GM19025 (cell line): Measurements from ENCODE around the gene METTL3.
"Not testable (repeated sequence)": the region's sequence is repeated elsewhere in the genome, so short reads cannot be mapped to it uniquely, and the experiment has no call there.

ENCODE experiments used
- ATAC-seq: cut with Tn5 transposase; IDR thresholded peaks from one replicate; pipeline ENCODE4 v1.9.1; 2021; ENCODE audit warnings: mild to moderate bottlenecking, low read depth, moderate library complexity; ENCODE audit not compliant: unreplicated experiment

METTL3 gene

DNA sequence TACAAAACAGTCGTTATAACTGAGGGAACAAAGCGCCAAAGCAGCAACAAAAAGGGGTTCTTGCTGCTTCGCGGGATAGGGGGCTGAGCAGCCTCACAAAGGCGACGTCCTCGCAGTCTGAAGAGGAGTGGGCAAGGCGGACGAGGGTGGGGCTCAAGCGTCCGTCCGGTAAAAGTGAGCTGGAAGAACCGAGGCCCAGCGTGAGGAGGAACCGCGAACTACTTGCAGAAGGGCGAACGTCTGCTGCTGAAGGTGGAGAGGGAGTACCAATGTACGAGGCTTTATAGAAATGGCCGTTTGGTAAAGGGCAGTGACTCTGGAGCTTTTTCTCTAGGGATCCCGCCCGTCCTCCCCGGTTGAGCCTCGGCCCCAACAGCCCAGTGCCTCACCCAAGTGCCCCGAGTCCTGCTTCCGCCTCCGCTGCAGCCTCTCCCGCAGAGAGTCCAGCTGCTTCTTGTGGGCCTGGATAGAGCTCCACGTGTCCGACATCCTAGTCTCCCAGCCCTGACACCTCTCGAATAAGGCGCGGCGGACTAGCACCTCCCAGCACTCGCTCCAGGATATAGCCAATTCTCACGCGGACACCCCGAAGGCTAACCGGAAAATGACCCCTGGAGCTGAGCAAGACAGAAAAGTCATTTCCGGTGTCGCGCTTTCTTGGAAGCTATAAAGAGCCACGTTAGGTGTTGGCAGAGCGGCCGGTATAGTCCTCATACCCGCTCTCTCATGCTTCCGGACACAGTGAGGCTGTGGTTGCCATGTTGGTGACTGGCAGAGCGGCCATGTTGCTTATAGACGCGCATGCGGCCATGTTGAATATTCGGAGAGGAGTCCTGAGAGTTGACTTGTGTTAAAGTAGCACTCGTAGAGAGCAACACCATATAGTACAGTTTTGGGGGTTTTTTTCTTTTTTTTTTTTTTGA, at the start of gene METTL3:
Gene METTL3 (minus strand): TSS at position 606 of the 923 bp plus-strand sequence. CDS start 117 bp downstream, at position 489.
- ATAC-seq, result peak; percentile 95

DNA sequence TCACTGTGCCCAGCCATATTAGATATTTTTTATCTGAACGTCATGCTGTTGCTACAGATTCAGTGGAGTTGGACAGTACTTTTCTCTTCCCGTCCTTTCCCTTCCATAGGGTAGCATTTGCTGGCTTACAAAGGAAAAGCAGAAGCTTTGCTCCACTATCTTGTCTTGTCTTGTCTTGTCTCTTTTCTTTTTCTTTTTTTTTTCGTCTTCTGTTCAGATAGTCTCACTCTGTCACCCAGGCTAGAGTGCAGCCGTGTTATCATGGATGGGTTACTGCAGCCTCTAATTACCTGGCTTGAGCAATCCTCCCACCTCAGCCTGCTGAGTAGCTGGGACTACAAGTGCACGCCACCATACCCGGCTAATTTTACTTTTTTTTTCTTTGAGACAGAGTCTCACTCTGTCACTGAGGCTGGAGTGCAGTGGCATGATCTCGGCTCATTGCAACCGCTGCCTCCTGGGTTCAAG, 47.6 kb upstream of the METTL3 start:
- no peak for ATAC-seq

DNA sequence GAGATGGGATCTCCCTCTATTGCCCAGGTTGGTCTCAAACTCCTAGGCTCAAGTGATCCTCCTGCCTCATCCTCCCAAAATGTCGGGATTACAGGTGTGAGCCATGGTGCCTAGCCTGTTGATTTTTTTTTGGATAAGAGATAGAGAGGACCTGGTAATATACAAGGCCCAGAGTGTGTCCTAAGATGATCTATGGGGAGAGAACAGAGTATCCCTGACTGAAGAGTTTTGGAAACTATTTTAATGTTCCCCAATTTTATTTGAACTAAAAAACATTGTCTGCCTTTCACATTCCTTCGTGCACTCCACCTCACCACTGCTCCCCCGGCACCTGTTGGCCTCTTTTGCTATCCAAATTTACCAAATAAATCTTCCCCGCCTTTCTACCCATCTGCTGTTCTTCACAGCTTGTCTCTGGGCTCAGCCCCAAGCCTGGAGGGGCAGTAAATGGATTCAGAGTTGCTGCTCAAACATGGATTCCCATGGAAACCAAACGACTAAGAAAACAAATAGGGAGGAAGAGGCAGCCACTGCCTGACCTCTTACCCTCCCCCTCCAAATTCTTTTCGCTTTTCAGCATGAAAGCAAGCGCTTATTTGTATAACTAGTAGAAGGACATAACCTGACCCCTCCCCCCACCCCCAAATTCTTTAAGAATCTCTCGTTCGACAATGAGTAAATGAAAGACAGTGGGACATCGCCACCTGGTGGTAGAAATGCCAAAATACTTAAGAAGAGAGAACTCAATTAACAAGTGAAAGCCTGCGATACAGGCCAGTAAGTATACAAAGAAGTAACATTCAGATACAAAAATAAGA, 46.2 kb upstream of the METTL3 start:
- ATAC-seq, result no peak

DNA sequence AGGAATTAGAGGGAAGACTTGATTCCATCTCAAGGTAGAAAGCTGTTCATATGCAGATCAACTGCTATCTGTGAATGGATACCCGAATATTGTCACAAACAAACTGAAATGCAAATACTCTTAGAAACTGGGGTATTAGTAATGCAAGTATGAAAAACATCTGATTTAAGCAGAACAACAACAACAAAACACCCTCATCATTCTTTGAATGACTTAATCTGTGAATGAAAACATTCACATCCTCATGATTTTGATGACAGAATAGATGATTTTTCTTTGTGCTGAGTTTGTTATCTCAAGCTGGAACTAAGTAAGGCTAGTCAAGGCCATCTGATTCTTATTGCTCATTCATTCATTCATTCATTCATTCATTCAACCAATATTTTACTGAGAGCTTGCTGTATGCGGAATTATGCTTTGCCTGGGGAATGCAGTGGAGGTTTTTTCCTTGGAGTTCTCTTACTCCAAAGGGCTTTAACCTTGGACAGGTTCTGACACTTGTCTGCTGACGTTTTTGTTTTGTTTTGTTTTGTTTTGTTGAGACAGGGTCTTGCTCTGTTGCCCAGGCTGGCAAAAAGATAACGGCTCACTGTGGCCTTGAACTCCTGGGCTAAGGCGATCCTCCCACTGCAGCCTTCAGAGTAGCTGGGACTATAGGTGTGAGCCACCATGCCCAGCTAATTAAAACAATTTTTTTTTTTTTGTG, 45.4 kb upstream of the METTL3 start:
- no peak for ATAC-seq

DNA sequence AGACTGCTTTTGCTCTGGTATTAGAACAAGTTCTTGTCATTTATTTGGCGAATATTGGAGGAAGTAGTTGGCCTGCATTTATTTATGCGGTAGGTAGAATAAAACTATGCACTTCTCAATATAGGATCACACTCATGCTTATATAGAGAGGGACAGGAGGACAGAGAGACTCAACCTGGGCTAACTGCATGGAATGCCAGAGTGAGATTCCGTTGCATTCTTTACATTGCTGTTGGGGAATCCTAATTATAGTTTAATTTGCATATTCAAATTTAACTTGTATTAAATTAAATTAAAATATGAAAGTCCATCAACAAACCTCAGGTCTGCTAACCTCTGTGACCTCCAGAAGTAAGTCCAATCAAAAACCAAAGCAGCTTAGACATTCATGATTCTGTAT, 42.1 kb upstream of the METTL3 start:
- ATAC-seq, result no peak

DNA sequence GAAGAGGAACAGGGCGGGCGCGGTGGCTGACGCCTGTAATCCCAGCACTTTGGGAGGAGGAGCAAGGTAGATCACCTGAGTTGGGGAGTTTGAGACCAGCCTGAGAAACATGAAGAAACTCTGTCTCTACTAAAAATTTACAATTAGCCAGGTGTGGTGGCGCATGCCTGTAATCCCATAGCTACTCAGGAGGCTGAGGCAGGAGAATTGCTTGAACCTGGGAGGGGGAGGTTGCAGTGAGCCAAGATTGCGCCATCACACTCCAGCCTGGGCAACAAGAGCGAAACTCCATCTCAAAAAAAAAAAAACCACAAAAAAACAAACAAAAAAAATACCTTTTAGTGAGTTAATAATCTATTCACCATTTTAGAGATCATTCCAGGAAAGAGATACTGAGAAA, 33.4 kb upstream of the METTL3 start:
- ATAC-seq, result not testable (repeated sequence)

DNA sequence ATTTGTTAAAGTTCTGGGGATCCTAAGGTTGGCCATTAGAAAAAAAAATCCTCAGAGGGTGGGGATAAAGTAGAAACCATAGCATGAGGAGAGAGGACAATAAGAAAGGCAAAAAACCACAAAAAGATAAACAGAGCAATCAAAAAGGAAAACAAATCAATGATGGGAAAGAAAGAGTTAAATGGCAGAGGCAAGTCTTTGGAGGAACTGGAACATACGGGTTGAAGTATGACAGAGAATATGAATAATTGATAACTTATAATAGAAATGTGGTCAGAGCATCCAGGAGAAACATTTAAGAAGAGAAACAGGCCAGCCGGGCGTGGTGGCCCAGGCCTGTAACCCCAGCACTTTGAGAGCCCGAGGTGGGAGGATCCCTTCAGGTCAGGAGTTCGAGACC, 32.8 kb upstream of the METTL3 start:
- no peak for ATAC-seq

DNA sequence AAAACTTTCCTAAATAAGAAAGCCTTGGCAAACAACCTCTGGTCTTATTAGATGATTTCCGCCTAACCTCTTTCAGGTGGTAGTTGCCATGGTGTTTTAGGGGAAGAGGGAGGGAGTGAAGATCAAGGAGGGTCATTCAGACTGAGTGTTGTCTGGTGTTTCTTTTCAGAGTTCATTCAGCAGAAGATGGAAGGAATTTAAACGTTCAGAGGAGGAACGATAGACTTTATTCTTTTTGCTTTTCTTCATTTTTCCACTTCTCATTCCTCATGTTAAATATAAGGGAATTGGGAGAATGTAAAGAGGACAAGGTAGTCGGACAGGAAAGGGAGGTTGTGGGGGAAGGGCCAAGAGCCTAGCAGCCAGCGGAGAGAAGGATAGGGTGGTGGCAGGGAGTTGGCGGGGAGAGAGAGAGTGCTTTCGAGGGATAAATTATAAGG, 32.4 kb upstream of the METTL3 start:
- no peak for ATAC-seq

DNA sequence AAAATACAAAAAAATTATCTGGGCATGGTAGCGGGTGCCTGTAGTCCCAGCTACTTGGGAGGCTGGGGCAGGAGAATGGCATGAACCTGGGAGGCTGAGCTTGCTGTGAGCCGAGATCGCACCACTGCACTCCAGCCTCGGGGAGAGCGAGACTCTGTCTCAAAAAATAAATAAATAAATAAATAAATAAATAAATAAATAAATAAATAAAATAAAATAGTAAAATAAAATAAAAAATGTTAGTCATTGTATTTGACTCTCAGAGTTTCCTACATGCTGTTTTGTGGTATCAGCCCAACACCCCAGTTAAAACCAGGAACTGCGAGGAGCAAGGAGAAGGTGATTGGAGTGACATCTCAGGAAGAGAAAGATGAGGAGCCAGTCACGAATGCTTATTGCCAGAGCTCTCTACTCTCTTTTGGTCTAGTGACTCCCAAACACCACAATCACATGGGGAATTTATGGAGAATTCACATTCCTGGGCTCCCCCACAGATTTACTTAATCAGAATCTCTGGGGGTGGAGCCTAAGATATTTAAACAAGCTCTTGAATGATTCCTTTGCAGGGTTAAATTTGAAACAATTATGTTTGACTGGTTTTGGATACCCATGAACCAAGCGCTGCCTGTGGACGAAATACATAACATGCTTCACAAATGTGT, 30.4 kb upstream of the METTL3 start:
- ATAC-seq, result no peak

DNA sequence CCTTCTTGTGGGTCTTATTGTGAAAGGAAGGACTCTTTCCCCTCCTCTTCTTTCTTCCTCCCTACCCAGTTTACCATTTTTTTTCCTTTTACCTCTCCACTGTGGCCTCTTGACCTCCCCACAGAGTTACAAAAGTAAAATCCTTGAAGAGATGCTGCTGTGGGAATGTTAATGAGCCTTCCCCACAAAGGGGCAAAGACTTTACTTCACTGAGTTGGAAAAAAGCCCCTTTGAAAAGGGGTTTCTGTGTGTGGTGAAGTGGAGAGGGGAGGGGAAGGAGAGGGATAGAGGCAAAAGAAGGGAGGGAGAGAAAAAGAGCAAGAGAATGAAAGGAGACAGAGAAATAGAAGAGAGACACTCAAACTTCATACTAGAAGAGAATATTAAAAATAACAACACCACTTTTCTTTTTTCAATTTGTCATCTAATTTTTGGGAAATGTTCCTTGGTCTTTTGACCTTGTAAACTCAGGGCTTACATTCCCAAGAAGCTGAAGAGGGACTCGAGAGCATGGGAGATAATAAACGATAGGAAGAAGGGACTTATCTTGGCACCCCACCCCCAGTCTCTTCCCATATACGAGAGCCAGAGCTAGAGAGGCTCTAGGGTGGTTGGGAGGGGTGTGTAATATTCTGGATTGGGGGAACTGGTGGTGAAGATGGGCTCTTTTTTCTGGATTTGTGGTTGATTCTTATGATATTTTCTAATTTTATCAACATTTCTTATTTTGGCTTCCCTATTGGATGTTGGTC, 28.2 kb upstream of the METTL3 start:
- no peak for ATAC-seq

DNA sequence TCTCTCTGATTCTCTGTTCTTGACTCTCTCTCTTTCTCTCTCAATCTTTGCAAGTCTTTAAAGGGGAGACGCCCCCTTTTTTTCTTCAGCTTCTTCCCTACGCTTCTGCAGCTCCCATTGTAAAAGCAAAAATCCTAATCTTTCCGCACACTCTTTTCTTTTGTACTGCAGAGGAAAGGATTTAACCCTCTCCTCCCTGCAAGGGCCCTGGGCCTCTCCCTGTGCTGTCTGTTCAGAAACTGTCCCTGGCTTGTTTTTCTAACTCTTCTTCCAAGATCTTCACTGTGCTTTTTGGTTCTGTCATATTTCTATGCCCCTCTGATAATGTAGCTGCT, 25.9 kb upstream of the METTL3 start:
- ATAC-seq, result no peak

DNA sequence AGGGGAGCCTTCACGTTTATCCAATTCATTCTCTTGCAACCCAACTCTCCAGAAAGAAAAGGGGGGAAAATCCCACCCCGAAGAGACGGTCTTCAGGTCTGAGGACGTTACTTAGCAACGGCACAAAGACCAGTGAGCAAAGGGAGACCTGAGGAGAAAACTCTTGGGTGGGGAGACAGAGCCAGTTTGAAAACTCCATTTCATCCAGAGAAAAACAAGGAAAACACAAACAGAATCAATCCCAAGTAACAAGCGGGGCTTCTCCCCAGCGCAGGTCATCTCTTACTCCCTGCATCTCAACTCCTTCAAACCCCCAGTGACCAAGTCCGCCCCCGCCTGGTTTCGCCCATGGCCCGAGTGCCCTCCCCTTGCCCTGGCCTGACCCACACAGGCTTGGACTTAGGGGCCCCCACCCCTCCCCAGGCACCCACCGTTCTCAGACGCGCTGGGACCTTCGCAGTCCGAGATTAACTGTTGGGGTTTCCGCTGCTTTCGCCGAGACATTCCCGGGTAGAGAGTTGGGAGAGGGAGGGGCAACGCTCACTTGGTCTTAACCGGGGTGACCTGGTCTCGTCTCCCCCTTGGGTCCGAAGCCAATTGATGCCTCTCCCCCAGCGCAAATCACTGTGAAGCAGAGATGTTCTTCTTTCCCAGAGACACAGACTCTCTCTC, 25.4 kb upstream of the METTL3 start:
- no peak for ATAC-seq

DNA sequence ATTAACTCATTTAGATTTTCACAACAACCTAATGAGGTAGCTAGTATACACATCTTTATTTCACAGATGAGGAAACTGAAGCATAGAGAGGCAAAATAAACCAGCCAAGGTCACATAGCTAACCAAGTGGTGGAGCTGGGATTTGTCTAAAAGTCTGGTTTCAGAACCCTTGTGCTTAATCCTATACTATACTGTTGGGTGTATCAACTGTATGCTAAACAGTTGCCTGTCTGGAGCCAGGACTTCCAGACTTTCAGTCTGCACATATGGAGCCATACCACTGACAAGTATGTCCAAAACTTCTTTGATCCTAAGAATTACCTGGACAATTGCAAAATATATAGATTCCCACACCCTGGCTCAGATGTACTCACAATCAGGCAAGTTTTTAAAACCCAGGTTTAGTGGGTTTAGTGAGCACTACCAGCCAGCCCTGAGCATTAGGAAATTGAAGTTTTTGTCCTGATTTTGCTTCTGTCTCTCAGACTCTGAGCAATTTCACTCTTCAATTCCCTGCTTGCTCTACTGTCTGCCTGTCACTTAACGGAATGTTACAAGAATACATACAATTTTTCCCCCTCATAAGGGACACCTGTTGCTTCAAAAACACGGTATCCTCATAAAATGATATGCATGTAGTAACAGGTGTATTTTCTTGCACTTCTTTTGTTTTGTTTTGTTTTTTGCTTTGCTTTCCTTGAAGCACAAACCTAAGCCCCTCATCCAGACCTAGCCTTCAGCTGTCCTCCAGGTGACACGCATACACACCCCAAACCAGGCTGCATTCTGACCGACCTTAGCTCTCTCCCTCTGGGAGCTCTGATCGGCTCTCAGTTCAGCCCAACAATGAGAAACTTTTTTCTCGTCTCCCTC, 24.6 kb upstream of the METTL3 start:
- no peak for ATAC-seq

DNA sequence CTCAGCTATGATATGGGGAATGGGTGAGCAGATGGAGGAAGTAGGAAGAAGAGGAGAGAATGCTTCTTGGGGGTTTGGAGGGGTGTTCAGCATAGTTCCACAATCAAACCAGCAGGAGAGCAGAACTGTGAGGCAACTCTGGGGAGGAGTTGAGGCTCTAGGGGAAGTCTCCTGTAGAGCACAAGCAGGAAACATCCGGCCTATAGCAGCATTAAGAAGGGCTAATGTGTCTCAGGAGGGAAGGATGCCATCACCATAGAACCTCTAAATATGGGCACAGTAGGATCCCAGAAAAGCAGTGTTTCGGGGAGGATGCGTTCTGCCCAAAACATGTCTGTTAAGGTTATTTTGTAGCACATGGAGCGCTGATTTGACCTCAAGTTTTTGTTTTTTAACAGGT, 23.4 kb upstream of the METTL3 start:
- ATAC-seq, result no peak

DNA sequence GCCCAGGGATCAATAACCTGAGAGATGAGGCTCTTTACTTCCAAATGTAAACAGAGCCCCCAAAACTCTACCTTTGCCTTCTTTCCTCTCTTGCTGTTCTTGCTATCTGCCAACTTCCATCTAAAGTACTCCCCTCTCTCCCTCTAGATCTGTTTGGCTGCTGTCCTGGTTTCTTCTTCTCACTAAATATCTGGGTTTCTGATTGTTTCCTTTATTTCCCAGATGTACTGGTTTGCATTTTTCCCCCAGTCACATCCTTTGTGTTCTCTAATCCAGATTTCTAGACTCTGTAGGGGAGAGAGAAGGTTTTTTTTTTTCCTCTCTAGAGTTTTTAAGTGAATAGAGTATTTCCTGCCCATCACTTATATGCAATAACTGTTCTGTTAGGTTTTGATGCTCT, 22.2 kb upstream of the METTL3 start:
- no peak for ATAC-seq

DNA sequence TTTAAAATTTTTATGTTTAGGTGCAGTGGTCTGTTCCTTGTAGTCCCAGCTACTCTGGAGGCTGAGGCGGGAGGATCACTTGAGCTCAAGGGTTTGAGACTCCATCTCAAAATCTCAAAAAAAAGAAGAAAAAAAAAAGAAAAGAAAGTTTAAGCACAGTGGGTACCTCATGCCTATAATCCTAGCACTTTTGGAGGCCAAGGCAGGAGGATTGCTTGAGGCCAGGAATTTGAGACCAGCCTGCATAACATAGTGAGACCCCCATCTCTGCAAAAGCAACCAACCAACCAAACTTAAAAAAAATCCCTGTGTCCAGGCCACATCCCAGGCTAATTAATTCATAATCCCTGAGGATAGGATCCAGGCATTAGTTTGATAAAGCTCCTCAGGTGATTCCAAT, 18.4 kb upstream of the METTL3 start:
- ATAC-seq, result no peak

DNA sequence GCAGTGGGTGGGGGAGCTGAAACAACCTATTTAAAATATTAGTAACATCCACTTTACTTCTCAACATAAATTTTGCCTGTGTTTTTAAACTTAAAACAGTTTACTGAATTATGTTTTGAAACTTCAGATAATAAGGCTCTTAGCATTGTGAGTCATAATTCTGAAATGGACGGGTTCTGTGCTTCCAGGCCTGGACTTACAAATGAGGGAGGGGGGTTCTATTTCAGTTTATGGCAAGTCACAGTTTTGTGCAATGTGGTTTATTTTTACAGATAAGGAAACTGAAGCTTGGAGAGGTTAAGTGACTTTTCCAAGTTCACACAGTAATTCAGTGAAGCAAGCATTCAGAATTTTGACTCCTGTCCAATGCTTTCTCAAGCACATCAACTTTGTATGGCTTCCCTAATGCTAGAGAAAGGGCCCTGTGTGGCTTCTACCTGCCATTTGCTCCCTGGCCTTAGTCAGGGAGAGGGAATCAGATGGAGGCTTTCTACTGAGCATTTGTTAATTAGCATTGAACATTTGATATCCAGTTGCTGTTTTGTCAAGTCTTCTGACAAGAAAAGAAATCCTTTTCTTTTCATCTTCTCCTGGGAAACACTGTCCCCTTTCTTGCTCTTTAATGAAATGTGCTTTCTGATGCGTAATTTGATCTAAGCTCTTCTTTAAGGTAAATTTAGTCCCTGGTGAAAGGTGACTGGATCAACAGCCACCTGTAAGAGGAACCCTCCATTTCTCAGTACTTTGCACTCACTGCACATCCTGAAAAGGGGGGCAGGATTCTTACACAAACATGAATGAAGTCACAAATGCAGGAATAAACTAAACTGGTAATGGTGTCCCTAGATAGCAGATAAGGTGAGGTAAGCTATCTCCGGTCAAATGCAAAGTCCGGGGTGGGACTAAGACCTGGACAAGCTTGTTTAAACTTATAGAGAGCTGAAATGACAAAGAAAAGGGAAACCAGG, 17.5 kb upstream of the METTL3 start:
- no peak for ATAC-seq
